Activated naive CD4-positive, alpha-beta T cell (primary cell): ENCODE data around the gene PI4KA.
A peak's percentile ranks its signal among the peaks of the same experiment; 100 is the strongest.

Experiments used
- DNase-seq, 4 experiments: peaks; one replicate each; lab custom pipeline; 2025; lab: John Stamatoyannopoulos, UW

PI4KA gene

DNA sequence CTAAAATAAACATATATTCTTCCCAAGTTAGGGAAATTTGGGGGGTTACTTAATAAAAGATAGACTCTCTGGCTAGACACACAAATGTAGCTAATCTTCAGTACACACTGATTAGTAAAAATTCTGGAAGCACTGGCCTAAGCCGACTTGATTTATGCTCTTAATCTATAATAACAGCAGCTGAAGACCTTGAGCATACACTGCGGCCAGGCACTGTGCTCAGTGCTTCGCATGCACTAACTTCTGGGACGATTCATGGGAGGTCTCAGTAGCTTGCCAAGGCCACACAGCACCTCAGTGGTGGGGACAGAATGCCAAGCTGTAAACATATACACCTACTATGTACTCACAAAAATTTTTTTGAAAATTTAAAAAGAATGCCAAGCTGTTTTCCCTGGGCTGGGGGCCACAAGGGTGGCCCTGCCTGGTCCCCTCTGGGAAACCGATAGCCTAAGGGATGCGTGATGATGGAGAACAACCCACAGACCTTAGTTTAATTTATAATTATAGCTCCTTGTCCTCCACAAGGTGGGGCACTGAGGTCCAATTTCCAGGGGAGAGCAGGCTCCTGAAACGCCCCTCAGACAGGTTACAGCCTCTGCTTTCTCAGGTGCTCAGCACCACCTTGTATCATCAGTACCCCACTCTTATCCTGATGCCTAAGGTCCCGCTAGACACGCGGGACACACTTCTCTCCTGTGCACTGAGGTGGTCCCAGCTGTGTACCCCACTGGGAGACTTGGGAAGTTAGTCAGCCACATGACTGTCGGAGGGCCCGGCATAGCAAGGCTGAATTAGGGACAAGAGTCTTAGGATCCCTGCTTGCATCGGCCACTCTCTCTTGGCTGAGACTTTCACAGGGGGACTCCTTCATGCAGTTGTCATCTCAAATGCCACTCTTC is 64.6 kb downstream of the PI4KA start:
- no peak for DNase-seq

DNA sequence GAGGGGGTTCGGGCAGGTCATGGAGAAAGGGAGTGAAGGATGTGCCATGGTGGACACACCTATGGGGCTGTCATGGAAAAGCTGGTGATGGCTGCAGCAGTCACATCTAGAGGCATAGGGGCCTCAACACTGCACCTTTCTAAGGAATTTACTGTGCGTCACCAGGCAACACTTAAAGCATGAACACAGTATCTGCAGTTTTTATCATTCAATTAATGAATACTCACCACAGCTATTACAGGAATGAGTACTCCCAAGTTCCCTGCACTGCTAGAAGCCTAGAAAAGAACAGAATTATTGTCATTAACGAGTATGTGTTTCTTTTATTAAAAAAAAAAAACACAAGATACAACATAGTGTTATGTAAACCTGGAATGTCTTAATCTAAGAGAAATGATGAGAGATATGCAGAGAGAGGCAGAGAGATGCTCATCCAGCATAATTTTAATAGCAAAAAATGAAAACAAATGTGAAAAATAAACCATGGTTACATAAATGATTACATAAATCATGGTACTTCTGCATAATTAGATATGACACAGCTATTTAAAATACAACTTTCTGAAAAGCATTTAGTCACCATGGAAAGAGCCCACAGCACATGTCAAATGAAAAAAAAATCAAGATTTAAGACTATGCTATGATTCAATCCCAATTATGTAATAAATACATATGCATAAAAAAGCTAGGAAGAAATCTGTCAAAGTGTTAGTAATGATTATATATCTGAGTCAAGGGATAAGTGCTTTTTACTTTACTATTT is 65.5 kb downstream of the PI4KA start:
- DNase-seq = no peak

DNA sequence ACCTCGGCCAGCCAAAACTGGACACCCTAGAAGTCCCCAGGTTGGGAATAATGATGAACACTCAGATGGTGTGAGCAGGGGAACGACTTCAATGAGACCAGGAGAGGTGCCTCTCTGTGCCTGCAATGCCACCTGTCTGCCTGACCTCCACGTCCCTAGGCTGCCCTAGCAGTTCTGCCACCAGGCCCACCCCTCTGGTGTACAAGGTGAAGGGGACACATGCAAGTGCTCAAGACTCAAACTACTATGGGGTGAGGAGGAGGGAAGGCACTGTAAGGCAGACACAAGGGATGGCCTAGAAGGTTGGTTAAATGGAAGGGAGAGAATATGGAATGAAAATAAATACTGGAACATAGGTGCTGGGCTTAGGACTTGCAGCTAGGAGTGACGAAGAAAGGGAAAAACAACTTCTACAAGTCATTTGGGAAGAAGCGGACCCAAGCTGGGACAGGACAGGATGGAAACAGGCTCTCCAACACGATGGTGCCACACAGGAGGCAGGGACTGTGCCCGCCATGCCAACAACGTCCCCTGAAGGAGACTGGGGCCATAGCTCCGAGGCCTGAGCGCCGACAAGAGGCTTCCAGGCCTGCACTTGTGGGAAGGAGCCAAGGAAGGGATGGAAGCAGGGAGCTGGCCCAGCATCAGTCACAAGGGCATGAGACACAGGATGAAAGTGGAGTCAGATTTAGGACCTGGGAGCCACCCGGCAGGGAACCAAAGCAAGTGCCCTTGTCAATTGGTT is 66.2 kb downstream of the PI4KA start:
- DNase-seq = no peak

DNA sequence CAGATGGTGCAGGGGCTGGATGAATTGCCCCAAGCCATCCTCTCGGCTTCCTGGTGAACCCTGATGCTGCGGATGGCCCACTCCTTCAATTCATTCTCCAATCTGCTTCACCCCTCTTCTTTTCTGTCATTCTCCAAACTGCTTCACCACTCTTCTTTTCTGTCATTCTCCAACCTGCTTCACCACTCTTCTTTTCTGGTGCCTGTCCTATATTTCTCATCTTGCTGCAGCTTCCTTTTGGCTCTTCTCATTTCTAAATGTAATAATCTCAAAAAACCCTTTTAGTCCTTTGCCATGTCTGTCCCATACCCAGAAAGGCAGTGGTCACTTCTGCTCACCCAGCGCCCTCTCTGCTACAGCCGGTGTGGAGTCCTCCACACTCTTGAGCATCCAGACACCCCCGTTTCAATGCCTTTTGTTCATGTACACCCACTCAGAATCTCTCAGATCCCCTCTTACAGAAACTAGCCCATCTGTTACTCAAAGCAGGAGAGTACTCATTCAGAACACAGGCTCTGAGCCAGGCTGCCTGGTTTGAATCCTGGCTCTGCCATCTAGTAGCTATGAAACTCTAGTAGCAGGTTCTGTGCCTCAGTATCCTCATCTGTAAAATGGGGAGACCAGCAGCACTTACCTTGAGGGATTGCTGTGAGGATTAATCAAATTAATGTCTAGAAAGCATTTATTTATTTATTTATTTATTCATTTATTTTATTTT is 69.8 kb downstream of the PI4KA start:
- no peak for DNase-seq

DNA sequence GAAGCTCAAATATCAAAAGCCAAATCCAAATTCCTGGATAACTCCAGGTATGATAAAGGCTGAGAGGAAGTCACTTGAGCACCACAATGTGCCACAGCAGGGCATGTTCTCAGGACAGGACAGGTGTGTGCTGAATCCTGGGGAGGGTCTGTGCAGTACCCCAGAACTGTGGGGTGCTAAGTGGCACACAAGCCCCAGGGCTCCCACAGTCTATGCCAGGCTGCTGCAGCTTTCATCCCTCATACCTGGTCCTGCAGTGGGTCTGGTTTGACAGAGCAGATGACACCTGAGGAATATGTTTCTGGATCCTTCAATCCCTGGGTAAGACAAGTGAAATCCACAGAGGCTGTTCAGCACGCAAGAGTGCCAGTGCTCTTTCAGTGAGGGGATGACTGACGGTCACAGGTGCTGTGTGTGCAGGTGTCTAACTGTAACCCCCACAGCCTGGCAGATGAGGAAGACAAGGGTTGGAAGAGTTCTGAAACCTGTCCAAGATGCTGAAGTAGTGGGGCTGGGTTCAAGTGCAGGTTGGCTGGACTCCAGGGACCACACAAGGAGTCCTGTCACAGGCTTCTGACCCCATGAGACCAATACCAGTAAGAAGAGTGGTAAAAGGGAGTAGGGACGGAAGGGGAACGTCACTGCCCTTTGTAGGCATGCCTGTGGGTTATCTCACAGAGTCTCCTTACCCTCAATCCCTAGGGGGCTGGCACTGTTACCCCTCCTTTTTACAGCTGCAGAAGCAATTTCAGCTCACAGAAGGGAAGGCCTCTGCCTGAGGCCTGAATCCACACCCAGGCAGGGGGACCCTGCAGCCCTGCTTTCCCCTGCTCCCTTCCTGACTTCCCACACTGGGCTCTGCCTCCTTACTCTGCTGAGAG is 70.6 kb downstream of the PI4KA start:
- no peak for DNase-seq

DNA sequence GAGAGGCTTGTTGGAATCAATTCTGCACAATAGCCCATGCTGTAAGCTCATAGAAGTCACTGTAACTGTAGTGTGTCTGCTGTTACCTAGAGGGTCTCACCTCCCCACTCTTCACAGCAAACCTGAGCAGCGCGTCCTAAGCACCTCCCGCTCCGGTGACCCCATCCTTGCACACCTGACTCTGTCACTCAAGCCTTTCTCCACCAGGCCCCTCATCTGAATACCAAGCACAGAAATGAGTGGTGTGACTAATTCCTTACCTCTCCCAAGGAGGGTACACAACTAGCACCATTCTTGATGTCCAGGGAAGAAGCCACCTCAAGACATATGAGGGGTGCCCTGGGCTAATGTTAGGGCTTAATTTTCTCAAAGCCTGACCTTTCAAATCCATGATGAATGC is 71.4 kb downstream of the PI4KA start:
- no peak for DNase-seq

DNA sequence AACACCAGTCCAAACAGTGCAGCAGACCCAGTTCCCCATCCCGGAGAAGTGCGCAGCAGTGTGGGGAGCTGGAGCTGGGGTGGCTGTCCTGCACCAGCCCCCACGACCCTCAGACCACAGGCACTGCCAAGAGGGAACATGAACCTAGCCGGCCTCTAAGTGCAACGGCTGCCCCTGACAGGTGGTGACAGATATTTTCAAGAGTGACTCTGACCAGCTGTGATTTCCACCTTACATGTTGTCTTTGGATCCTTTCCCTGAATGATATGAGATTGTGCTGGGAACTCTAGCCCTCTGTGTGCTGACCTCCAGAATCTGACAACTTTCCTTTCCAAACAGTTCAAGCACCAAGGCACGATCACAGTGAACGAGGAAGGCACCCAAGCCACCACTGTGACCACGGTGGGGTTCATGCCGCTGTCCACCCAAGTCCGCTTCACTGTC is 72.1 kb downstream of the PI4KA start:
- no peak for DNase-seq

DNA sequence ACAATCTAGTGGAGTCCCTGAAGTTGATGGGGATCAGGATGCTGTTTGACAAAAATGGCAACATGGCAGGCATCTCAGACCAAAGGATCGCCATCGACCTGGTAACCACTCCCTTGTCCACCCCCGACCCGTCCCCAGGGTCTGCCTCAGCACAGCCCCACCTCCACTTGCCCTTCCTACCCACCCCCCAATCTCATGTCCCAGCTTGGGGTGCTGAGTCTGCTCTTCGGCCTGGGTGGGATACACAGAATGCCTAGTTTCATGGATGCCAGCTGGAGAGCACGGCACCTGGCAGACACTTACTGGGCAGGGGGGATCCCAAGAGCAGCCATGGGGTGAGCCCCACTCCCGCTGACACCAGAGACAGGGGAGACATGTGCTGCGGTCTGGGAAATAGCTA is 72.6 kb downstream of the PI4KA start:
- no peak for DNase-seq

DNA sequence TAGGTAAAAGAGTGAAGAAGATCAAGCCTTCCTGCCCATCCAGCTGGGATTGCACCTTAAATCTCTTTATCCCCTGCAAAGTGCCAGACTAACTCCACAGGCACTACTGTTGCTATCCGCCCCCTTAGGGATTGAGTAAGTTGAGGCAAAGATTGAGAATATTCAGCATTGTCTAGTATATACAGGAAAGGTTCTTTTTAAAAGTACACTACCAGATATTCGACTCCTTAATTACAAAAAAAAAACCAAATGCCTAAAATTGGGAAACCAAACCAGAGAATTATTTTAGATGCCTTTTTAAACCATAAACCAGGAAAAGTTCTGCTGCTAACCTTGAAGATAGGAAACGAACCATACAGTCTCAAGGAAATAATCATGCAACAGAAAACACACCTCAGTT is 73.2 kb downstream of the PI4KA start:
- DNase-seq = no peak

DNA sequence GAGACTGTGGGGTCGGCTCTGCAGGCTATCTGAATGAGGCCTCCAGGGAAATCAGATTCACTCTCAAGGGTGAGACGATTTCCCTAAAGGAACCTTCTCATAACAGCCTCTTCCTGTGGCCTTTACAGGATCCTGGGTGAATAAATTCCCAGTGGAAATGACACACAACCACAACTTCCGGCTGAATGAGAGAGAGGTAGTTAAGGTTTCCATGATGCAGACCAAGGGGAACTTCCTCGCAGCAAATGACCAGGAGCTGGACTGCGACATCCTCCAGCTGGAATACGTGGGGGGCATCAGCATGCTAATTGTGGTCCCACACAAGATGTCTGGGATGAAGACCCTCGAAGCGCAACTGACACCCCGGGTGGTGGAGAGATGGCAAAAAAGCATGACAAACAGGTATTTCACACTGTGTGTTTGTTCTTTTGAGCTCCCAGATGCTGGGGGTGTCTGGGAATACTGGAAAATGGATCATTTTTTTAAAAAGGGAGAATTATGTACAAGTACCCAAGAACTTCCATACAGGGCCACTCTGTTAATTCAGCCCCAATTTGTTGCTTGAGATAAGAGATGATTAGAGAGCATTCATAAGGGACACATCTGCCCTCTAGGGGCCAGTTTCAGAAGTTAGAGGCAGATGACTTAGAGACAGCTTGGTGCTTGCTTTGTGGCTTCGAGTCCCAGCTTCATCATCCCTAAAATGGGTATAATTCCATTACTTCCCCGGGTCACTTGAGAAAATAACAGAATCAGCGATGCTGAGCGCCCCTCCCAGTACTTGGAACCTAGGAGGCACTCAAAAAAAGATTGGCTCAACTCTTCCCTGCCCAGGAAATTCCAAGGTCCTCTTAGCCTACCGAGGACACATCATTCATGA is 74.5 kb downstream of the PI4KA start:
- peak in 1 of 4 experiments; percentile 3 for DNase-seq

DNA sequence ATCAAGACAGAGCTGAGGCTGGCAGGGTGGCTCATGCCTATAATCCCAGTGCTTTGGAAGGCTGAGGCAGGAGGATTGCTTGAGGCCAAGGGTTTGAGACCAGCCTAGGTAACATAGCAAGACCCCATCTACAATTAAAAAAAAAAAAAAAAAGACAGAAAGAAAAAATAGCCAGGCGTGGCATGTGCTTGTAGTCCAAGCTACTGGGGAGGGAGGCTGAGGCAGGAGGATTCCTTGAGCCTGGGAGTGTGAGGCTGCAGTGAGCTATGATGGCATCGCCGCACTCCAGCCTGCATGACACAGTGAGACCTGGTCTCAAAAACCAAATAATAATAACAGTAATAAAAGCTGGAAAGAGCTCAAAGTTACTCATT is 75.3 kb downstream of the PI4KA start:
- DNase-seq = no peak

DNA sequence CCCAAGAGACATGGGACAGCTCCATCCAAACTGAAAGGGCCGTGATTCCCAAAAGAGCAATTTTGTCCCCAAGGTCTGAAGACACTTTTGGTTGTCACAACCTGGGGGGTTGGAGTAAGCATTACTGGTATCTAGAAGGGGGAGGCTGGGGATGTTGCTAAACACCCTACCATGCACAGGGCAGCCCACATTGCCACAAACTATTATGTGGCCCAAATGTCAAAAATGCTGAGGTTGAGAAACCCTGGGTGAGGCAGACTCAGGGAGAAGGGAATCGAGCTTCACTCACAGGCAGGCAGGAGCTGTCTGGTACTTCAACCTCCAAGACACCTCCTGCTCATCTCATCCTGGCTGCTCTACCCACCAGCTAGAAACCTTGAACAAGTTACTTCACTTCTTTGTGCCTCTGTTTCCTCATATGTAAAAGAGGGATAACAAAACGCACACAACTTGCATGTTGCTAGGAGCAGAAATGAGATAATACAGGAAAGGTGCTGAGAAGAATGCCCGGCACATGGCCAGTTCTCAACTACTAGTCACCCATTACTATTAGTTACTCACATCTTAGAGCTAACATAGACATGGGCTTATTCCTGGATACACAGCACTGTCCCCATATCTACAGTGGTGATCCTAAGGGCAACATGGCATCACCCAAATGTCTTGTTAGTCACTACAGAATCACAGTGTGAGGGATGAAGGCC is 75.9 kb downstream of the PI4KA start:
- no peak for DNase-seq

DNA sequence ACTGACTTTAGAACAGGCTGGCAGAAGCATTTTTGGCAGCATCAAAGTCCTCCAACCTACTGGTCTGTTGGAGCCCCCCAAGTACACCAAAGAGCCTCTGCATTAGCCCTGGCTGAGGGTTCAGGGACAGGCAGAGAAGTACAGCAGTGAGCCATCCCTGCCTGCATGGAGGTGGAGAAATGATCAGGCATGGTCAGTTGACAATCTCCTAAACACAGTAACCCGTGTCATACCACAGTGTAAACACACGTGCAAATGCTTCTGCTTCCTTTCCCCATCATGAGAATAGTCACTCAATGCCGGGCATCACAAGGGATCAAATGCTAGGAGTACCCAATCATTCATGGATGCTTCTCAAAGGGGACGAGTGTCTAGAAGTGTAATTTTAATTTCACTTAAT is 76.5 kb downstream of the PI4KA start:
- DNase-seq = no peak

DNA sequence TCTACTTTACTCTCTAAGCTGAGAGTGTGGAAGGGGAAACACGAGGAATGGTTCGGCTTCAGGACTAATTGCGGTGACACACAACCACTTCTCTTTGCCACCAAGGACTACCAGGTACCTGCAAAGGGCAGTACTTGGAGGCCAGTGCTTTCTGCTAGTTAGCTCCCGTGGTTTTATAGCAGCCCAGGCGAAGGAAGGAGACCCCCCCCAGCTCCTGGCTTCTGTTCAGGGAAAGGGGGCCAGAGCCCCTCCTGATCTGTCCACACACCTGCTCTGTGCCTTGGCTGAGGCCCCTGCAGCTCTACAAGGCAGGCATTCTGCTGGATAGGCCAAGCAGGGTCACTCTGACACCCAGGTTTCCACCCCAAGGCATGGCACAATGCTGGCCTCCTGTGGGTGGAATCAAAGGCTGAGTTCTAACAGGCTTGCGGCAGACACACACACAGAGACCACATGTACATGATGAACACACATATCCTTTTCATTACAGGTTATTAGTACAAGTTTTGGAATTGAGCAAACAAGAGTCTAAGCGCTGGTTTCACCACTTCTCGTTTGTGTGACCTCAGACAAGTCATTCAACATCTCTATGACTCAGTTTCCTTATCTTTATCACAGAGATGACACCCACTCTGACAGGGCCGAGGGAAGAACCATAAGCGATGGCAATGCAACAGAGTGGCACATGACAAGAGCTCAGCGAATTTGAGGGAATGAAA is 77.2 kb downstream of the PI4KA start:
- no peak for DNase-seq

DNA sequence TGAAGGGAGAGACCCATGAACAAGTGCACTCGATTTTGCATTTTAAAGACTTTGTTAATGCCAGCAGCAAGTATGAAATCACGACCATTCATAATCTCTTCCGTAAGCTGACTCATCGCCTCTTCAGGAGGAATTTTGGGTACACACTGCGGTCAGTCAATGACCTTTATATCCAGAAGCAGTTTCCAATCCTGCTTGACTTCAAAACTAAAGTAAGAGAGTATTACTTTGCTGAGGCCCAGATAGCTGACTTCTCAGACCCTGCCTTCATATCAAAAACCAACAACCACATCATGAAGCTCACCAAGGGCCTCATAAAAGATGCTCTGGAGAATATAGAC is 78.8 kb downstream of the PI4KA start:
- DNase-seq = no peak

DNA sequence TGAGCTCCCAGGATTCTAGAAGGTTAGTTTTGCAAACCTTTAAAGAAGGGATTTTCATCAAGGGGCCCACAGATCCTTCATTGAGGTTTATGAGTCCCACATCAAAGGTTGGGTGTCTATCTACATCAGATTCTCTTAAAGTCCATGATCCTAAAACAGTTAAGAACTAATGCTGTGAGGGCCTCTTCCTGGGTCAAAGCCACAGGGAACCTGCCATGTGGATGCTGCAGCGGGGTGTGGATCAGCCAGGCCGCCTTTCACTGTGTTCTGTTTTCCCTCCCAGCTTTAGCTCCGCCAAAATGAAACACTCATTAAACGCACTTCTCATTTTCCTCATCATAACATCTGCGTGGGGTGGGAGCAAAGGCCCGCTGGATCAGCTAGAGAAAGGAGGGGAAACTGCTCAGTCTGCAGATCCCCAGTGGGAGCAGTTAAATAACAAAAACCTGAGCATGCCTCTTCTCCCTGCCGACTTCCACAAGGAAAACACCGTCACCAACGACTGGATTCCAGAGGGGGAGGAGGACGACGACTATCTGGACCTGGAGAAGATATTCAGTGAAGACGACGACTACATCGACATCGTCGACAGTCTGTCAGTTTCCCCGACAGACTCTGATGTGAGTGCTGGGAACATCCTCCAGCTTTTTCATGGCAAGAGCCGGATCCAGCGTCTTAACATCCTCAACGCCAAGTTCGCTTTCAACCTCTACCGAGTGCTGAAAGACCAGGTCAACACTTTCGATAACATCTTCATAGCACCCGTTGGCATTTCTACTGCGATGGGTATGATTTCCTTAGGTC is 79.4 kb downstream of the PI4KA start:
- DNase-seq = no peak

DNA sequence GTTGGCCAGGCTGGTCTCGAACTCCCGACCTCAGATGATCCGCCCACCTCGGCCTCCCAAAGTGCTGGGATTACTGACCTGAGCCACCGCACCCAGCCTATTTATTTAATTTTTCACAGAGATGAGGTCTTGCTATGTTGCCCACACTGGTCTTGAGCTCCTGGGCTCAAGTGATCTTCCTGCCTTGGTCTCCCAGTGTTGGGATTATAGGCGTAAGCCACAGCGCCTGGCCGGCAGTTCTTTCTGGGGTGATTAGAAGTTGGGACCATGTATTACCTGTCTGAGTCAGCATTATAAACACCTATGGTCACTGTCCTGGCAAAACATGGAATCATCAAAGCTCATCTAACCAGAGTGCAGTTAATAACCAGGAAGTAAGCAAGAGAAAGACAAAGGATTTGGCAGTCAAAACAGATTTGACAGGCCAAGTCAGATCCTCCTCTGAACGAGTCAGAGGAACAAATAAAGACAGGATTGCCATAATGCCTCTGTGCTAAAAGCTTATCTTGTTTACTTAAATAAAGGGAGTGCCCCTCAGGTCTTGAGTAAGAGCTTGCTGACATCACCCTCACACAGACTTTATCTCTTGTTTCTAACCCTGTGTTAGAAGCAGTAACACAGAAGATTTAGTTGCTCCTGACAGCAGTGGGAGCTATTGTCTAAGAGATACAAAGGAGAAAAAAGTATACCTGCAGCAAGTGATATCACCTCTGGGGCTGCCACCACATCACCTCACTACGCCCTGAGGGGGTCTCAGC is 81.0 kb downstream of the PI4KA start:
- no peak for DNase-seq
